ENCODE results near the gene RRAGB.
"Not testable (repeated sequence)": the region's sequence is repeated elsewhere in the genome, so short reads cannot be mapped to it uniquely, and the experiment has no call there.

RRAGB gene

GRCh38 chrX:55717521-55718497 is at the start of gene RRAGB:
RRAGB (plus strand) TSS chrX:55717749; CDS start chrX:55718328, 579 bp downstream.
- peak; percentile 94 for DNase-seq

- no peak for DNase-seq
Observed at GRCh38 chrX:55668084-55668483, 49.5 kb upstream of the RRAGB start.

- not testable (repeated sequence) for DNase-seq
Observed at GRCh38 chrX:55688579-55688978, 29.0 kb upstream of the RRAGB start.

- no peak for DNase-seq
Observed at GRCh38 chrX:55695227-55696018, 22.1 kb upstream of the RRAGB start.

- DNase-seq = no peak
Observed at GRCh38 chrX:55697381-55697780, 20.2 kb upstream of the RRAGB start.

GRCh38 chrX:55702671-55703070 is 14.9 kb upstream of the RRAGB start:
- no peak for DNase-seq

GRCh38 chrX:55703436-55703835 is 14.1 kb upstream of the RRAGB start:
- DNase-seq = not testable (repeated sequence)

GRCh38 chrX:55705066-55705465 is 12.5 kb upstream of the RRAGB start:
- not testable (repeated sequence) for DNase-seq

GRCh38 chrX:55709735-55710134 is 7.8 kb upstream of the RRAGB start:
- peak; percentile 0 for DNase-seq

- DNase-seq = peak; percentile 2
Observed at GRCh38 chrX:55710701-55711100, 6.8 kb upstream of the RRAGB start.

GRCh38 chrX:55713631-55714030 is 3.9 kb upstream of the RRAGB start:
- no peak for DNase-seq

GRCh38 chrX:55714161-55714560 is 3.4 kb upstream of the RRAGB start:
- DNase-seq = no peak

GRCh38 chrX:55715847-55716246 is 1.7 kb upstream of the RRAGB start:
- no peak for DNase-seq

GRCh38 chrX:55716937-55717336 is 612 bp upstream of the RRAGB start:
- DNase-seq = no peak

GRCh38 chrX:55731826-55732225 is 14.3 kb downstream of the RRAGB start:
- peak; percentile 2 for DNase-seq

- no peak for DNase-seq
Observed at GRCh38 chrX:55738969-55739368, 21.4 kb downstream of the RRAGB start.

GRCh38 chrX:55742649-55743048 is 25.1 kb downstream of the RRAGB start:
- DNase-seq = no peak

GRCh38 chrX:55748463-55748862 is 30.9 kb downstream of the RRAGB start:
- DNase-seq = not testable (repeated sequence)

- DNase-seq = no peak
Observed at GRCh38 chrX:55750256-55750655, 32.7 kb downstream of the RRAGB start.

- no peak for DNase-seq
Observed at GRCh38 chrX:55754861-55755294, 37.3 kb downstream of the RRAGB start.

- DNase-seq = no peak
Observed at GRCh38 chrX:55758033-55758432, 40.5 kb downstream of the RRAGB start.

- DNase-seq = no peak
Observed at GRCh38 chrX:55759478-55759877, 41.9 kb downstream of the RRAGB start.

- peak; percentile 54 for DNase-seq
Observed at GRCh38 chrX:55767100-55767499, 49.6 kb downstream of the RRAGB start.

- DNase-seq = not testable (repeated sequence)
Observed at GRCh38 chrX:55774419-55774818, 56.9 kb downstream of the RRAGB start.

Measured in fibroblast of upper back skin (primary cell).